HuH-7 (cell line): ENCODE measurements around the gene GNA12.

Experiments used
- DNase-seq: peaks from one replicate; pipeline ENCODE4 v3.0.0; 2011; ENCODE audit warnings: low spot score

GNA12 gene

GRCh38 chr7:2815875-2816245 is 28.2 kb downstream of the GNA12 start:
- DNase-seq = no peak

GRCh38 chr7:2814946-2815874 is 28.9 kb downstream of the GNA12 start:
- no peak for DNase-seq

GRCh38 chr7:2814186-2814945 is 29.7 kb downstream of the GNA12 start:
- DNase-seq = no peak

DNA sequence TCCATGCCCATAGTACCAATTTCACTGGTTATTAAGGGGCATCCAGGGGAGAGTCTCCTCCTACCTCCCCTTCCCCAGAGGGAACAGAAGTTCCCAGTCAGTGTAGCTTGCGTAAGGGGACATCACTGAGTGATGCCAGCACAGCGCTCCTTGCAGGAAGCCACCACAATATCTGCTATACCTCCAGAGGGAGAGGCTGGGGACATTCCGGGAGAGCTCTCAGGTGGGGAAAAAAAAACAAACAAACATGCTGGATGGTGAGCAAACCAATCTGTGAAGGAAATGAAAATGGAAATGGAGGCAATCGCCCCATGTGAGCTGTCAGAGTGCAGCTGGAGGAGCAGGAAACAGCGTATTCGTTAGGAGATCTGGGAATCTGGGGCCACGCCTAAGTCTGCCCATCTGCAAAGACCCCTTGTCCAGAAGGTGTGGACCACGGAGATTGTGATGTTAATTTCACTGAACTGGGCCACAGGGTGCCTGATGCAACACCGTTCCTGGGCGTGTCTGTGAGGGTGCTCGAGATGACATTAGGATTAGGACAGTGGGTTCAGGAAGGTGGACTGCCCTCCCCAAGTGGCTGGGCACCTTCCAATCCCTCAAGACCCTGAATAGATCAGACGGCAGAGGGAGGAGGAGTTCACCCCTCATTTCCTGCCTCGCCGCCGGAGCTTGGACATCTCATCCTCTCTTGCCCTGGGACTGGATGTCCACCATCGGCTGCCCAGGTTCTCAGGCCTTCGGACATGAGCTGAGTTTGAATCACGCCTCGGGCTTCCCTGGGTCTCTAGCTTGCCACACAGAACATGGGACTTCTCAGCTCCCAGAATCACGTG is 30.5 kb downstream of the GNA12 start:
- no peak for DNase-seq

GRCh38 chr7:2812831-2813230 is 31.3 kb downstream of the GNA12 start:
- no peak for DNase-seq

GRCh38 chr7:2812114-2812487 is 32.0 kb downstream of the GNA12 start:
- no peak for DNase-seq

DNA sequence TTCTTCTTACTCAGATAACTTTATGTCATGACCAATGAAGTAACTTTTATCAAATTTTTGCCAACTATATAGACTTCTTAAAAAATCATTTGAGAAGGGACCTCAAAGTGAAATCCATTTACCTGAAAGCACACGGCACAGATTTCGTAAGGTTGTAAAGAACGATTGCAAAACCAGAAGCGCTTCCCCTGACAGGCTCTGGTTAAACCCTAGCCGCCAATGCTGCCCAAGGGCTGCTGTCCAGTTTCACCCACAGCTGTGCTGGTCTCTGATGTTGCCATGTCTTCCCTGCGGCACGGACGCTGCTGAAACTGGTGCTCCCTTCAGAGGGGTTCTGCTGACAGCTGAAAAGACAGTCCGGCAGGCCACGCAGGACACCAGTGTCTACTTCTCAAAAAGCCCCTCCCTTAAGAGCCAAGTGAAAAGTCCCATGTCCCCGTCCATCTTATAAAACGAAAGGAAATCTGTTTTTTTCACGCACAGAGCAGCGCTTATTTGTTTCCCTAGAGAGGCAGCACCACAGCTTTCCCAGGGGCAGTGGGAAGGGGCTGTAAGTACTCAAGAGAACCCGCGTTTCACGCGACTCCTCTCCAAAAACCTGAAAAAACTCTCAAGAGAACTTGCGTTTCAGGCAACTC is 32.5 kb downstream of the GNA12 start:
- peak; percentile 67 for DNase-seq

GRCh38 chr7:2810682-2811415 is 33.3 kb downstream of the GNA12 start:
- no peak for DNase-seq

DNA sequence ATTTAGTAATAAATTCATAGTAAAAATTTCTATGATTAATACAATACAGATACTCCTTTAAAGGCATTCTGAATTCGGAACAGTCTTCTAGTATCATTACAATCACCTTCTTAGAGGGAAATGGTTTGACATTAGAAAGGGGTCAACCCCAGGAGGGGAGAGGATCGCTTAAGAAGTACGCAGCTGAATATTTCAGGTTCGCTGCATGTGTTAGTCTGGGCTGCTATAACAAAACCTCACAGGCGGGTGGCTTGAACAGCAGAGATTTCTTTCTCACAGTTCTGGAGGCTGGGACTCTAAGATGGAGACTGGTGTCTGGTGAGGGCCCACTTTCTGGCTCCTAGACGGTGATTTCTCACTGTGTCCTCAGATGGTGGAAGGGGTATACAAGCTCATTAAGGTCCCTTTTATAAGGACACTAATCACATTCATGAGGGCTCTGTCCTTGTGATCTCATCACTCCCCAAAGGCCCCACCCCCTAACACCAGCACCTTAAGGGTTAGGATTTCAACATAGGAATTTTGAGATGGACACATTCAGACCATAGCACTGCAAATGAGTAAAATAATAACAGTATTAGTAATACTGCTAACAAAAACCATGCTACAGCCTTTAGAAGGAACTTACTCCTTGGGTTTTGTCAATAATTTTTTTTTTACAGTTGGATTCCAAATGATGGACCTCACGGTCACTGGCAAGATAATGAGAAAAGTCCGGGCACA is 34.0 kb downstream of the GNA12 start:
- no peak for DNase-seq

- DNase-seq = no peak
These were observed 35.0 kb downstream of the GNA12 start for GRCh38 chr7:2808891-2809665.

GRCh38 chr7:2807845-2808772 is 36.0 kb downstream of the GNA12 start:
- no peak for DNase-seq

DNA sequence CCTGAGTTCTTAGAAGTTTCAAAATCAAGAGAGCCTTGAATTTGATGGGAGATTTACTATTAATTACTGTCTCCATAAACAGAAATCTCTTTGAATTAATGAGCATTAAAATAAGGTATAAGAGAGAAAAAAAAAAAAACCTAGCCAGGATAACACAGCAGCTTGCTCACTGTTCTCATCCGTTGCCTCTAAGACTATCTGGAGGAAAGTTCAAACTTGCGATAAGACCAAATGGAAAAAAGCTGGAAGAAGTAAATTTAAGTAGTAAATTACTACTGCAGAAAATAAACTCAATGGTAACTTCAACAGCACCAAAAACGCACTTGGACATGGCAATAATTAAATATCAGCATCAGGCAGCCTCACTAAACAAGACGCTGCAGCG is 36.7 kb downstream of the GNA12 start:
- no peak for DNase-seq

DNA sequence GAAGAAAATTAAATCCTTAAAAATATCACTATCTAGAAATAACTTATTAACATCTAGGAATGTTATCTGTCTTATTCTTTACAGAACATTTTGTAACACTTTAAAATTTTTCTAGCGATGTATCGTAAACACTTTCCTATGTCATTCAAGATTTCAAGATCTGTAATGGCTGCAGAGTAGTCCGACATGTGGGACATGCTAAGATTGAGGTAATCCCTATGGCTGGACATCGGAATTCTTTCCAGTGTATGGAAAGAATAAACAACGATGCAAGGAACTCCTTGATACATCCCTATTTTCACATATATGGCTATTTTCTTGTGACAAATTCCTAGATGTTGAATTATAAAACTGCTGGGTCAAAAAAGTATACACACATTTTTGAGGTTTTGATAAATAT is 37.5 kb downstream of the GNA12 start:
- no peak for DNase-seq

DNA sequence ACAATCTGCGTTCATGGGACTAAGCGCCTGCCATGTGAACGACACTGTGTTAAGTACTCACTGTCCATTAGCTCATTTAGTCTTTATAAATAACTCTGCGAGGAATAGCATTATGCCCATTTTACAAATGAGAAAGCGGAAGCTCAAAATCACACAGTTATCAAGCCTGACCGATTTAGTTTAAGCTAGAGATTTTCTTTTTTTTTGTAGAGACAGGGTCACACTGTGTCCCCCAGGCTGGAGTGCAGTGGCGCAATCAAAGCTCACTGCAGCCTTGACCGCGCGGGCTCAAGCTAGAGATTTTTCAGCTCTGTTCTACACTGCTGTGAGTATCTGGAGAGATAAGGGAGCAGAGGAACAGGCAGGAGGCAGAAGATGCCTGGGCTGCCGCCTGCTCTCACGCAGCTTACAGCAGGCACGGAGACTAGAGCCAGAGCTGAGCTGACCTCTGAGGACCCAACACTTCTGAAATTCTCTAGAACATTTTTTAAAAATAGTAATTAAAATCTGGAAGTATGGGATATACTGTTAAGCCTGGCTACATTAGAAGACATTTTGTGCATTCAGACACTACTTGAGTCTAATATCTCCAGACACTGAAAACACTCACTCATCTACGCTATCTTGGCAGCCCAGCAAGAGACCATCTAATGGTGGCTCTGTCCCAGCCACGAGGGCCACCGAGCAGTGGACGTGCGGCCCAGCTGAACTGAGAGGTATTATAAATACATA is 38.7 kb downstream of the GNA12 start:
- peak; percentile 56 for DNase-seq

GRCh38 chr7:2804227-2804763 is 39.8 kb downstream of the GNA12 start:
- DNase-seq = peak; percentile 36

- DNase-seq = no peak
These were observed 40.4 kb downstream of the GNA12 start for GRCh38 chr7:2803755-2804154.

GRCh38 chr7:2803342-2803692 is 40.8 kb downstream of the GNA12 start:
- DNase-seq = no peak
